Endothelial cell of umbilical vein (primary cell): ENCODE results near the gene SMAD9. TPM values are rescaled to one million over a fixed set of nuclear protein-coding genes. Genes with fewer than 3 reads are reported as not detected.

Source experiments
- Bru-seq: library from RNA; stranded (reverse); fragments of 400-500 nt; gene quantifications from one replicate; lab custom pipeline; 2021; lab: Mats Ljungman, UMichigan
- BruChase-seq, 2 experiments: library from RNA; stranded (reverse); fragments of 400-500 nt; gene quantifications; one replicate each; lab custom pipeline; 2021; lab: Mats Ljungman, UMichigan
- BruUV-seq: library from RNA; stranded (reverse); fragments of 400-500 nt; replicated peaks from 2 replicates; lab custom pipeline; 2021; lab: Mats Ljungman, UMichigan
- CTCF ChIA-PET: fragments of 300-600, 350-600 bp; sonication (Branson Sonifier 250); formaldehyde crosslinking; loops from one replicate; lab custom pipeline; 2021; ENCODE audit warnings: antibody characterized with exemption, inconsistent platforms; lab: Charles Lee
- POLR2A ChIA-PET: fragments of 300-600, 350-600 bp; sonication (Branson Sonifier 250); formaldehyde crosslinking; loops from one replicate; lab custom pipeline; 2021; ENCODE audit warnings: antibody characterized with exemption, inconsistent platforms; lab: Charles Lee
- DNase-seq: peaks from one replicate; pipeline ENCODE4 v3.0.0-alpha.2; 2011; ENCODE audit warnings: low read depth, low spot score
- FAIRE-seq: peaks from 2 replicates; lab custom pipeline; 2011; peaks lifted over from hg19 to GRCh38; lab: Jason Lieb, UNC
- H2AFZ ChIP-seq: 2 replicates; pipeline ENCODE4 v1.6.0; 2012; ENCODE audit warnings: low read depth, low read length, control low read depth, inconsistent platforms
- H3K27ac ChIP-seq: 2 replicates; pipeline ENCODE4 v1.5.1; 2011; ENCODE audit warnings: low read depth, mild to moderate bottlenecking, control low read depth, low read length, moderate library complexity; ENCODE audit not compliant: insufficient read depth
- H3K27me3 ChIP-seq, 2 experiments: 2 replicates each; pipeline versions ENCODE4 v1.6.0 to v1.6.1; 2011; ENCODE audit warnings: low read length in 2 of 2, mixed read lengths in 1 of 2; ENCODE audit not compliant: control insufficient read depth in 2 of 2, insufficient read depth in 2 of 2
- H3K36me3 ChIP-seq, 2 experiments: 2 replicates in 1 of 2; 3 replicates in 1 of 2; pipeline ENCODE4 v1.5.1; 2011; ENCODE audit warnings: low read length in 2 of 2, mild to moderate bottlenecking in 1 of 2, moderate library complexity in 1 of 2; ENCODE audit not compliant: control insufficient read depth in 2 of 2, insufficient read depth in 2 of 2; ENCODE audit errors: extremely low read depth in 1 of 2
- H3K4me1 ChIP-seq: 3 replicates; pipeline ENCODE4 v1.5.1; 2011; ENCODE audit warnings: mild to moderate bottlenecking, low read length; ENCODE audit not compliant: control insufficient read depth, insufficient read depth; ENCODE audit errors: extremely low read depth
- H3K4me2 ChIP-seq: 2 replicates; pipeline ENCODE4 v1.6.1; 2011; ENCODE audit warnings: low read length, control low read depth, mixed read lengths; ENCODE audit not compliant: insufficient read depth
- H3K4me3 ChIP-seq, 3 experiments: fragments of 200-600 bp in 1 of 3; sonication (generic), shearing (Covaris generic) in 1 of 3; replicated peaks in 1 of 3; 2 replicates each; pipeline ENCODE4 v1.5.1; 2011 to 2016; ENCODE audit warnings: control low read depth in 3 of 3, low read length in 3 of 3, mild to moderate bottlenecking in 2 of 3, inconsistent platforms in 1 of 3, low read depth in 1 of 3, moderate library complexity in 1 of 3; ENCODE audit not compliant: insufficient read depth in 1 of 3
- H3K79me2 ChIP-seq: 2 replicates; pipeline ENCODE4 v1.6.0; 2012; ENCODE audit warnings: low read length, inconsistent platforms; ENCODE audit not compliant: control insufficient read depth, insufficient read depth
- H3K9ac ChIP-seq: replicated peaks from 2 replicates; pipeline ENCODE3; 2011; ENCODE audit warnings: low read length, control low read depth; ENCODE audit not compliant: insufficient read depth; ENCODE audit errors: extremely low read depth
- H3K9me1 ChIP-seq: replicated peaks from 3 replicates; pipeline ENCODE4 v1.6.0; 2011; ENCODE audit warnings: mild to moderate bottlenecking, low read length; ENCODE audit not compliant: control insufficient read depth, insufficient read depth; ENCODE audit errors: extremely low read depth
- H3K9me3 ChIP-seq: replicated peaks from 2 replicates; pipeline ENCODE4 v1.5.1; 2012; ENCODE audit warnings: low read length, inconsistent platforms; ENCODE audit not compliant: control insufficient read depth, insufficient read depth
- H4K20me1 ChIP-seq: replicated peaks from 2 replicates; pipeline ENCODE3; 2011; ENCODE audit warnings: mild to moderate bottlenecking, low read length; ENCODE audit not compliant: control insufficient read depth, insufficient read depth; ENCODE audit errors: extremely low read depth
- EZH2 ChIP-seq: IDR thresholded peaks from 2 replicates; pipeline ENCODE4 v1.6.1; 2012; ENCODE audit warnings: borderline replicate concordance, low read depth, mild to moderate bottlenecking, moderate library complexity, low read length, inconsistent platforms; ENCODE audit not compliant: severe bottlenecking
- FOS ChIP-seq: IDR thresholded peaks from 2 replicates; pipeline ENCODE4 v1.6.1; 2011; ENCODE audit warnings: mild to moderate bottlenecking, low read length, moderate library complexity, borderline replicate concordance; ENCODE audit not compliant: insufficient read depth
- POLR2A ChIP-seq: IDR thresholded peaks from 2 replicates; pipeline ENCODE4 v1.6.1; 2012; ENCODE audit warnings: low read depth, mild to moderate bottlenecking, control low read depth, low read length
- POLR2AphosphoS5 ChIP-seq: IDR thresholded peaks from 2 replicates; pipeline ENCODE4 v1.6.1; 2012; ENCODE audit warnings: low read depth, mild to moderate bottlenecking, control low read depth, low read length, moderate library complexity; ENCODE audit not compliant: insufficient read depth
- dilution Hi-C: fragments of 300-500 bp; cut with MboI; formaldehyde crosslinking; loops from one replicate; pipeline ENCODE4 v1.15.0; 2019; ENCODE audit warnings: low sequenced_read_pairs; ENCODE audit not compliant: extremely low pct_ligation_motif_present
- intact Hi-C: fragments of 100-400 bp; cut with micrococcal nuclease; formaldehyde crosslinking; loops from one replicate; pipeline ENCODE4 v1.10.0; 2022
- long read RNA-seq: library from polyadenylated mRNA; stranded (forward); transcript quantifications from one replicate; pipeline ENCODE4 v2.0.0, GENCODE V29; 2021
- polyA minus RNA-seq, 3 experiments: library from RNA; depleted of rRNA, polyadenylated mRNA; stranded (reverse); fragments of >200 nt; gene quantifications; 1 replicate in 1 of 3; 2 replicates in 2 of 3; pipeline ENCODE4 v1.2.3, GENCODE V29; 2011
- polyA plus RNA-seq, 4 experiments: library from polyadenylated mRNA; depleted of rRNA in 3 of 4; stranded (reverse) in 3 of 4; unstranded in 1 of 4; fragments of >200 nt; gene quantifications; 2 replicates each; pipeline versions ENCODE4 v1.2.1 to v1.2.3, GENCODE V29; 2011 to 2012; ENCODE audit warnings: missing spikeins in 1 of 4
- total RNA-seq: library from RNA; stranded (reverse); gene quantifications from 2 replicates; pipeline ENCODE4 v1.2.3, GENCODE V29; 2021

The SMAD9 gene
- 4.2 and 4.5 TPM in 2 replicates for total RNA-seq
- polyA plus RNA-seq = 1.9 and 2.2 TPM in 2 replicates
- polyA plus RNA-seq (2011; cell fraction: cytosol; rRNA removed) = 2.3 and 2.5 TPM in 2 replicates
- polyA plus RNA-seq (2011; cell fraction: nucleus; rRNA removed) = 4.4 and 4.6 TPM in 2 replicates
- polyA plus RNA-seq (2012) = 6.0 and 6.6 TPM in 2 replicates
- polyA minus RNA-seq = 4.0 and 4.9 TPM in 2 replicates
- polyA minus RNA-seq (2011; cell fraction: cytosol; rRNA and poly(A)+ RNA removed) = not detected
- polyA minus RNA-seq (2011; cell fraction: nucleus; rRNA and poly(A)+ RNA removed) = 3.7 and 4.1 TPM in 2 replicates
- percentile 55 among the genes with signal in this experiment for Bru-seq, nascent RNA
- percentile 49 among the genes with signal in this experiment for BruChase-seq, experiment 1, labeled RNA remaining after a 6-hour chase
- BruChase-seq, experiment 2, labeled RNA remaining after a 2-hour chase = percentile 57 among the genes with signal in this experiment
- long read RNA-seq, partial matches to known transcripts = 0 of 2 reads
- long read RNA-seq, other reads (novel, unspliced or antisense) = 2 of 2 reads

- DNase-seq = peak; percentile 58
- no TSS peak for BruUV-seq
- H3K9me1 ChIP-seq = no peaks in the 10 kb centered on the region
- H3K27ac ChIP-seq = peak within 1 kb of the TSS; percentile 69
- H2AFZ ChIP-seq = peak within 1 kb of the TSS; percentile 94
- TF ChIP-seq FOS (no peak), EZH2 (no peak), POLR2AphosphoS5 (peak; percentile 39), POLR2A (no peak)
- no peaks in the 10 kb centered on the region for H3K9me3 ChIP-seq
- dilution Hi-C loops = no loop called here
- POLR2A ChIA-PET = no interaction called here
- H3K36me3 ChIP-seq = no peaks in the 10 kb centered on the region
- H3K79me2 ChIP-seq = peaks cover 11% of the 10 kb centered on the region
- no peaks in the 10 kb centered on the region for H3K27me3 ChIP-seq
- CTCF ChIA-PET = interaction anchor here (1.0 to 1.4 kb wide), 4 partner anchors 21 to 62 kb away, joined by 3 to 8 read pairs (median 4); no protein-coding TSS in a partner anchor
- intact Hi-C loops = loop anchor here (2.0 kb wide), 2 partner anchors 61 to 79 kb away; partner anchors contain the start of gene ALG5
- H3K9ac ChIP-seq = peak within 1 kb of the TSS; percentile 89
- H4K20me1 ChIP-seq = no peaks in the 10 kb centered on the region
- H3K4me2 ChIP-seq = peak within 1 kb of the TSS; percentile 88
- peak within 1 kb of the TSS; percentile 82 to 97 (median 92) for H3K4me3 ChIP-seq
- FAIRE-seq = no peak
- peaks cover 11% of the 10 kb centered on the region for H3K4me1 ChIP-seq
Observed at GRCh38 chr13:36919833-36920615, at the start of gene SMAD9. Gene SMAD9 (minus strand): TSS chr13:36920238. CDS start chr13:36879689, 40,549 bp downstream.
